Neural cell (in vitro differentiated cells): ENCODE data around the gene GALT.

Source experiments
- CTCF ChIP-seq: fragments of 450-650 bp; IDR thresholded peaks from 2 replicates; pipeline ENCODE4 v1.5.1; 2014; ENCODE audit warnings: antibody characterized with exemption, mild to moderate bottlenecking, moderate library complexity; ENCODE audit not compliant: poor library complexity, severe bottlenecking
- EP300 ChIP-seq: fragments of 450-650 bp; conservative IDR thresholded peaks from 2 replicates; pipeline ENCODE4 v1.6.1; 2014; ENCODE audit warnings: antibody characterized with exemption, mild to moderate bottlenecking, moderate library complexity; ENCODE audit not compliant: poor library complexity, severe bottlenecking
- EZH2 ChIP-seq: fragments of 200-600, 300-800 bp; shearing (Covaris generic), sonication (generic); IDR thresholded peaks from 2 replicates; pipeline ENCODE4 v1.6.1; 2014; ENCODE audit warnings: antibody characterized with exemption, low read length, borderline replicate concordance, mild to moderate bottlenecking; ENCODE audit not compliant: insufficient read depth, poor library complexity, severe bottlenecking
- MXI1 ChIP-seq: fragments of 450-650 bp; conservative IDR thresholded peaks from 2 replicates; pipeline ENCODE4 v1.6.1; 2014; ENCODE audit warnings: antibody characterized with exemption, mild to moderate bottlenecking; ENCODE audit not compliant: poor library complexity, severe bottlenecking
- POLR2AphosphoS5 ChIP-seq: IDR thresholded peaks from 2 replicates; pipeline ENCODE4 v1.6.1; 2012
- RAD21 ChIP-seq: fragments of 450-650 bp; conservative IDR thresholded peaks from 2 replicates; pipeline ENCODE4 v1.6.1; 2014; ENCODE audit warnings: antibody characterized with exemption, mild to moderate bottlenecking, moderate library complexity
- REST ChIP-seq: IDR thresholded peaks from 2 replicates; pipeline ENCODE4 v1.6.1; 2012; ENCODE audit warnings: borderline replicate concordance
- SMC3 ChIP-seq: fragments of 450-650 bp; conservative IDR thresholded peaks from 2 replicates; pipeline ENCODE4 v1.6.1; 2014; ENCODE audit warnings: antibody characterized with exemption, mild to moderate bottlenecking, moderate library complexity; ENCODE audit not compliant: poor library complexity
- TAF1 ChIP-seq: IDR thresholded peaks from 2 replicates; pipeline ENCODE4 v1.6.1; 2012; ENCODE audit warnings: low read depth

DNA sequence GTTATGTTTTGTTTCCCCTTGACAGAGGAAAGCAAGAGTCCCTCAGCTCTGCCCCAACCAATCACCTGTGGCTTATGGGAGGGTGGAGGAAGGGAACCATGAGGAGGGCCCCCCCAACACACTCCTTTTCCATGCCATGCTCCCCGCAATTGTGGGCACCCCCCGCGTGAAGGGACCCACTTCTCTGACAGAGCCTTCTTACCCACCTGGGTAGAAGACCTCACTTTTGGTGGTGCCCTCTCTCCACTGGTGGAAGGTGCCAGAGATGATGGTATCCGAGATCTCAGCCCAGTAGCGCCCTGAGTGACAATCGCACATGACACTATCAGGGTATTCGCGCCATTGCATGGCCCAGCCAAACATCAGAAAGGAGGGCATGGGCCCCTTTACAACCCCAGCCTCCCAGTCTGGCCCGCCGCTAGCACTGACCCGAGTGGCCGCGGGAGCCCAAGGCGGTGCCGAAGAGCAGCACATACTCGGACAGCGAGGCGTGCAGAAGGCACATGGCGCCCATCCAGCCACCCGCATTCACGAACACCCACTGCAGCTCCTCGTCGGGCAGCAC, 9.6 kb upstream of the GALT start:
- TF ChIP-seq SMC3 (no peak), EP300 (no peak), EZH2 (no peak), CTCF (no peak), RAD21 (no peak), POLR2AphosphoS5 (no peak), REST (no peak), MXI1 (peak; percentile 96), TAF1 (no peak)
